GM18870 (cell line): ENCODE measurements around the gene KCTD21.
"Not testable (repeated sequence)": the region's sequence is repeated elsewhere in the genome, so short reads cannot be mapped to it uniquely, and the experiment has no call there.

Source experiments
- ATAC-seq: cut with Tn5 transposase; IDR thresholded peaks from one replicate; pipeline ENCODE4 v1.9.1; 2021; ENCODE audit warnings: moderate library complexity; ENCODE audit not compliant: unreplicated experiment

KCTD21 gene

GRCh38 chr11:78179459-78180071 lies 8.9 kb downstream of the KCTD21 start:
- no peak for ATAC-seq

- no peak for ATAC-seq
Observed at GRCh38 chr11:78177216-78177615, 11.2 kb downstream of the KCTD21 start.

- no peak for ATAC-seq
Observed at GRCh38 chr11:78176605-78177141, 11.8 kb downstream of the KCTD21 start.

DNA sequence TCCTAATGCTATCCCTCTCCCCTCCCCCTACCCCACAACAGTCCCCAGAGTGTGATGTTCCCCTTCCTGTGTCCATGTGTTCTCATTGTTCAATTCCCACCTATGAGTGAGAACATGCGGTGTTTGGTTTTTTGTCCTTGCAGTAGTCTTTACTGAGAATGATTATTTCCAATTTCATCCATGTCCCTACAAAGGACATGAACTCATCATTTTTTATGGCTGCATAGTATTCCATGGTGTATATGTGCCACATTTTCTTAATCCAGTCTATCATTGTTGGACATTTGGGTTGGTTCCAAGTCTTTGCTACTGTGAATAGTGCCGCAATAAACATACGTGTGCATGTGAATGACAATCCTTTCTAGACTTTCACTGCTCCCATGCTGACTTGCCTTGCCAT lies 12.6 kb downstream of the KCTD21 start:
- ATAC-seq: not testable (repeated sequence)

DNA sequence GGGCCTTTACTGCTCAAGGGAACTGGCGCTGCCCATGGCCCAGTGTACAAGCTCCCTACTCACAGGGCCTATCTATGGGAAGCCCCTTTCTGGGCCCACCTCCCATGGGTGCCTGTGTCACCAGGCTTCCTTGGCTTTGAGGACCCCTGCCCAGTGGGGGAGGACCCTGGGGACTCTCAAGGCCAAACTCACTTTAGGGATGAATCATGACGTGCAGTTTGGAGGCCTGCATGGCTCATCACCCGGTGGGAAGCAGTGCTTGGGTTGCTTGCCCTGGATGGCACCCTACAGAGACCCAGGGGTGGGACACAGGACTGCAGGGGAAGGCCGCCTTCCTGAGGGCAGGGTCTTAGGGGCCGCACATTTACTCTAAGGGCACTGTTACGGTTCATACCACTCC lies 16.5 kb downstream of the KCTD21 start:
- no peak for ATAC-seq

GRCh38 chr11:78170874-78171549 lies 17.4 kb downstream of the KCTD21 start:
- ATAC-seq: no peak

- no peak for ATAC-seq
Observed at GRCh38 chr11:78170413-78170812, 18.0 kb downstream of the KCTD21 start.

GRCh38 chr11:78168539-78169477 lies 19.6 kb downstream of the KCTD21 start:
- no peak for ATAC-seq

DNA sequence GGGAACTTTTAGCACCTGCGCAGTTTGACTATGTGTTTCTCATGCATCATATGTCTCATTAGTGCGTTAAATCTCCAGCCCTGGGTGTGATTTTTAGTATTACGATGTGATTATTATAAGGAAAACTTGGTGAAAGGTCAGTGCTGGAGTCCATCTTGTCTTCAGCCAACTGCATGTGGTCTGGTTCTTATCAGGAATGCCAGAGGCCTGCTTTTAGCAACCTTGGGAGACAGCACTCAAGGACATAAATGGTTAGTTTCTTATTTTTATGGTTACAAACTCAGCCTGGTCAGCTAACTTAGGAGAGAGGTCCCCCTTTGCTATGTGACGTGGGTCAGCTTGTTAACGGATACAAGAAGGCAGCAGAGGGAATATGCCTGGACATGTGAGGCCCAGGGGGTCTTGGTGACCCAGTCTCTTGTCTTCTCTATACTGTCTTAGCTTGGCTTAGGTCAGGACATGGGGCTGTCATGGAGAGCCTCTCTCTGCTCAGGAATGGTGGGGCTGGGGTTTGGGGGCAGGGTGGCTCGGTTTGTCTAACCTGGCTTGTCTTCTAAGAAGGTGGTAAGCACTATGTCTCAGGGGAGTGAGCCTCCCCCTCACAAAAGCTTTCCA lies 21.5 kb downstream of the KCTD21 start:
- ATAC-seq: no peak

DNA sequence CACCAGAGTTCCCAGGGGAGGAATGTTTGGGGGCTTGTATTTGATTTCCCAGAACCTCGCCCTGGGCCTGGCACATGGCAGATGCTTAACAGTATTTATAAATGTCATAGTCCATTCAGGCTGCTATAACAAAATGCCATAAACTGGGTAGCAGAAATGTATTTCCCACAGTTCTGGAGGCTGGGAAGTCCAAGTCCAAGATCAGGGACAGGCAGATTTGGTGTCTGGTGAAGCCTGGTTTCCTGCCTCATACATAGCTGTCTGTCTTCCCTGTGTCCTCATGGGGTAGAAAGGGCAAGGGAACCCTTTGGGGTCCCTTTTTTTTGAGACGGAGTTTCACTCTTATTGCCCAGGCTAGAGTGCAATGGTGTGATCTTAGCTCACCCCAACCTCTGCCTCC lies 24.0 kb downstream of the KCTD21 start:
- no peak for ATAC-seq

DNA sequence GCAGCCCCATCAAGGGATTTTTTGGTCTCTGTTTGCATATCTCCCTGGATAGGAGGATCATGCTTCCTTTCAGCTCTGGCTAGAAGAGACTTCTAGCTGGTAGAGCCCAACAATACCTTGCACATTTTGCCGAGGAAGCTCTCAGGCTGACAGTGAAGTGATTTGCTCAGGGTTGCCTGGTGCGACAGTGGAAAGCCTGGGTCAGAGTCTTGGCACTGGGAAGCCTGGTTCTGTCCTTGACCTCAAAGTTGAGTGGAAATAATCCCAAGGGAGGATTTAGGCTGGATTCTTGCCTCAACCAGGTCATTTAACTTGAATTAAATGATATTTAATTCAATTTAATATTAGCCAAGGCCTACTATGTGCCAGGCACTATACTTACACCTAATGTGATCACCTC lies 24.6 kb downstream of the KCTD21 start:
- no peak for ATAC-seq

DNA sequence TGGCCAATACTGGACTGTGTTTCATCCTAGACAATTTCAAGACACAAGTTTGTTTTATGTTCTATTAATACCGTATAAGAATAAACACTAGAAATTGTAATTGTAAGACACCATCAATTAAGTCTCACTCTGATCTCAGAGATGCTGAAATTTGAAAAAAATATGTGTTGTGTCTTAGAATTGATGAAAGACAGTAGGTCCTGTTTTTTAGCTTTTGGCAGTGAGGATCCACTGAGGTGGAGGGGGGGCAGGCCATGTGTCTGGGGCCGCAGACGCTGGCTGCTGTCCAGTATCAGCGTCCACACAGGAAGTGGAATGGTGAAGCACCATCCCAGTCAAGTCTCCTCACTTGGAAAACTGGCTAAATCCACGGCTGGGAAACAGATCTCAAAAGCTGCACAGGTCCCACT lies 26.5 kb downstream of the KCTD21 start:
- no peak for ATAC-seq

- no peak for ATAC-seq
Observed at GRCh38 chr11:78161346-78161745, 27.1 kb downstream of the KCTD21 start.

- ATAC-seq: no peak
Observed at GRCh38 chr11:78160557-78160956, 27.9 kb downstream of the KCTD21 start.

- no peak for ATAC-seq
Observed at GRCh38 chr11:78158987-78159652, 29.3 kb downstream of the KCTD21 start.

DNA sequence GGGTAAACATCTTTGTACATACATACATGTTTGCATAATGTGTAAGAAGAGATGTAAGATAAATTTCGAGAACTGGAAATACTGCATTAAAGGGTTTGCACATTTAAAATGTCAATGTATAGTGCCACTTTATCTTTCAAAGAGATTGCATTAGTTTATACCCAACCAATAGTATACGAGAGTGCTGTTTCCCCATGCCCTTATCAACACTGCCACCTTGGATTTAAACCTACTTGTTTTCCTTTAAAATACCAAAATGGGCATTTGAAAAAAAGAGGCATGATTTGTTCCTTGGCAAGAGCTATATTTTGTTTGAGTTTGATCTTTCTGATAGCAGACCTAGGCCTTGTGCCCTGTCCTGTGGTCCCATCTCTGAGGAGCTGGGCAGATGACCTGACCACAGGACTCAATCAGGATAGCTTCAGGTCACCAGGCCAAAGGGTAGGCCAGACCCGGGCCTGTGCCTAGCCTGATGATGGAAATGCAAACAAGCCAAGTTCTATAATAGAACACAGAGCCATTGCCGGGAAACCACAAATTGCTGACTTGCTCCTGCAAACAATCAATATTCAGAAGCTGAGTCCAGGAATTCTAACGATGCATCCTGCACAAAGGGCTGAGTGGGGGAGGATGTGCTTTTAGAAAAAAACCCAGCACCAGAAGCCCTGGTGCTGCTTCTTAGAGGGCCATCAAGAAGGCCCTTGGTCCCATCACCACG lies 32.1 kb downstream of the KCTD21 start:
- ATAC-seq: no peak

- no peak for ATAC-seq
Observed at GRCh38 chr11:78151804-78152203, 36.6 kb downstream of the KCTD21 start.

- ATAC-seq: no peak
Observed at GRCh38 chr11:78150754-78151153, 37.7 kb downstream of the KCTD21 start.

GRCh38 chr11:78150346-78150745 lies 38.1 kb downstream of the KCTD21 start:
- ATAC-seq: no peak

DNA sequence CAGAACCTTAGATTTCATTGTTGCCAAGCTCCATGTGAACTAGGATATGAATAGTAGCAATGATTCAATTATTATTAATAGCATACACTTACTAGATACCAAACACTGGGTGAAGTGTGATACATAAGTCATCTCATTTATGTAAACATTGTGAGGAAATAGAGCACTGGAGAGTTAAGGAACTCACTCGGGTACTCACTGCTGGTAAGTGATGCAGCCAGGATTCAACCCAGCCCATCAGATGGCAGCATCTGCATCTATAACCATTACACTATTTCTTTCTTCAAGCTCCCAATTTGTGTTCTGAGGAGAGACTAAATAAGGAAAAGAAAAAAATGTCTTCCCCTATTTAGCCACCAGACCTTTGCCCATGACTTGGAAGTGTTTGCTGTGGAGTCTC lies 38.8 kb downstream of the KCTD21 start:
- no peak for ATAC-seq
